GM23338 (cell line): Measurements from ENCODE around the gene SMIM13. TPM values are rescaled to one million over a fixed set of nuclear protein-coding genes. Genes with fewer than 3 reads are reported as not detected.

Experiments
- polyA plus RNA-seq: library from polyadenylated mRNA; unstranded; fragments of >200 nt; fragmentation: Nextera tagmentation; extraction: Ambion mirVana; gene quantifications from 2 replicates; pipeline ENCODE4 v1.2.1, GENCODE V29; 2016
- total RNA-seq: library from RNA; depleted of rRNA; stranded (reverse); fragments of >200 nt; shearing (Covaris generic); gene quantifications from 2 replicates; pipeline ENCODE4 v1.2.3, GENCODE V29; 2014
- TF ChIP-seq, protein P1 (sequence below): fragments of 250-450 bp; sonication (Bioruptor Pico); IDR thresholded peaks from 2 replicates; pipeline ENCODE4 v1.5.0; 2020; ENCODE audit warnings: mild to moderate bottlenecking, moderate library complexity
- TF ChIP-seq, protein P2 (sequence below), 2 experiments: fragments of 200-600 bp in 1 of 2; sonication (generic) in 1 of 2; conservative IDR thresholded peaks; 2 replicates each; pipeline versions ENCODE4 v1.5.1 to v1.6.1; 2016 to 2017; ENCODE audit warnings: antibody characterized with exemption in 2 of 2, low read depth in 2 of 2, mild to moderate bottlenecking in 2 of 2, moderate library complexity in 1 of 2
- TF ChIP-seq, protein P3 (sequence below): IDR thresholded peaks from one replicate; pipeline ENCODE4 v1.6.1; 2018; ENCODE audit warnings: antibody characterized with exemption; ENCODE audit not compliant: unreplicated experiment

The SMIM13 gene
- total and polyA plus RNA-seq, 2 experiments from 2014 or later = 7.2 to 12.7 TPM

DNA sequence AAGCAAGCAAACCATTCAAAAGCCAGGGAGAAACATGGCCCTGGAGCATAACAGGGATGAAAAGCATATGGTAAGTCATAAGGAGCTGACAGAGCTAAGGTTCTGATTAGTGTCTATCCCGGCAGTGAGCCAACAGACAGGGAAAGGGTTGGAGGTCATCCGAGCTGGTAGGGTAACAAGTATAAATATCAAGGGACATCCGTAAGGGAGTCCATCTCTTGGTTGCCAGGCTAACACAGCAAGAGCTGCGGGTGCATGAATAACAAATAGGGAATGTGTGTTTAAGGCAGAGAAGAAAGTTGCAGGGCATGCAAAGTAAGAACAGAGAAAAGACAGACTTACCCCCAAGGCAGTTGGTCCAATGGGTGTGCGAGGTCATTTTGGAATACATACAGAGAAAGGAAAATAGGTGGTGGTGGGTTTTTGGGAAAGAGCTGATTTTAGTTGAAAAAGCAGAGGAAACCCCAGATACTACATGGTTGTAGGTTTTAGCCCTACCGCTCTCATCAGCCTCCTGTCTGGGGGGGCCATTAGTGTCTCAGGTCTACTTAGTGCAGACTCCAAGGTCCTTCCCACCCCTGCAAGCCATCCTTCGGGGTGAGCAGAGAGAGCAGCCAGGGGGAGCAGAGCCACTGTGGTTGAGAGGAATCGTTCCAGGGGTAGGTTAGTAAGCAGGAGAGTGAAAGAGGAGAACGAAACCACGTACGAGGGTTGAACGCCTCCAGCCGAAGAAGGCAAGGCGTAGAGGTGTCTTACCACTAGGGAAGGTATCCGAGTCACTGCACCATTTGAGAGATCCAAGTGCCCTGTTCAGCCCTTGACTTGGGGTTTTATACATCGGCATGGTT, 17.5 kb downstream of the SMIM13 start, which contains the start of gene ERVFRD-1 (continued):
- TF ChIP-seq, protein P1, sequence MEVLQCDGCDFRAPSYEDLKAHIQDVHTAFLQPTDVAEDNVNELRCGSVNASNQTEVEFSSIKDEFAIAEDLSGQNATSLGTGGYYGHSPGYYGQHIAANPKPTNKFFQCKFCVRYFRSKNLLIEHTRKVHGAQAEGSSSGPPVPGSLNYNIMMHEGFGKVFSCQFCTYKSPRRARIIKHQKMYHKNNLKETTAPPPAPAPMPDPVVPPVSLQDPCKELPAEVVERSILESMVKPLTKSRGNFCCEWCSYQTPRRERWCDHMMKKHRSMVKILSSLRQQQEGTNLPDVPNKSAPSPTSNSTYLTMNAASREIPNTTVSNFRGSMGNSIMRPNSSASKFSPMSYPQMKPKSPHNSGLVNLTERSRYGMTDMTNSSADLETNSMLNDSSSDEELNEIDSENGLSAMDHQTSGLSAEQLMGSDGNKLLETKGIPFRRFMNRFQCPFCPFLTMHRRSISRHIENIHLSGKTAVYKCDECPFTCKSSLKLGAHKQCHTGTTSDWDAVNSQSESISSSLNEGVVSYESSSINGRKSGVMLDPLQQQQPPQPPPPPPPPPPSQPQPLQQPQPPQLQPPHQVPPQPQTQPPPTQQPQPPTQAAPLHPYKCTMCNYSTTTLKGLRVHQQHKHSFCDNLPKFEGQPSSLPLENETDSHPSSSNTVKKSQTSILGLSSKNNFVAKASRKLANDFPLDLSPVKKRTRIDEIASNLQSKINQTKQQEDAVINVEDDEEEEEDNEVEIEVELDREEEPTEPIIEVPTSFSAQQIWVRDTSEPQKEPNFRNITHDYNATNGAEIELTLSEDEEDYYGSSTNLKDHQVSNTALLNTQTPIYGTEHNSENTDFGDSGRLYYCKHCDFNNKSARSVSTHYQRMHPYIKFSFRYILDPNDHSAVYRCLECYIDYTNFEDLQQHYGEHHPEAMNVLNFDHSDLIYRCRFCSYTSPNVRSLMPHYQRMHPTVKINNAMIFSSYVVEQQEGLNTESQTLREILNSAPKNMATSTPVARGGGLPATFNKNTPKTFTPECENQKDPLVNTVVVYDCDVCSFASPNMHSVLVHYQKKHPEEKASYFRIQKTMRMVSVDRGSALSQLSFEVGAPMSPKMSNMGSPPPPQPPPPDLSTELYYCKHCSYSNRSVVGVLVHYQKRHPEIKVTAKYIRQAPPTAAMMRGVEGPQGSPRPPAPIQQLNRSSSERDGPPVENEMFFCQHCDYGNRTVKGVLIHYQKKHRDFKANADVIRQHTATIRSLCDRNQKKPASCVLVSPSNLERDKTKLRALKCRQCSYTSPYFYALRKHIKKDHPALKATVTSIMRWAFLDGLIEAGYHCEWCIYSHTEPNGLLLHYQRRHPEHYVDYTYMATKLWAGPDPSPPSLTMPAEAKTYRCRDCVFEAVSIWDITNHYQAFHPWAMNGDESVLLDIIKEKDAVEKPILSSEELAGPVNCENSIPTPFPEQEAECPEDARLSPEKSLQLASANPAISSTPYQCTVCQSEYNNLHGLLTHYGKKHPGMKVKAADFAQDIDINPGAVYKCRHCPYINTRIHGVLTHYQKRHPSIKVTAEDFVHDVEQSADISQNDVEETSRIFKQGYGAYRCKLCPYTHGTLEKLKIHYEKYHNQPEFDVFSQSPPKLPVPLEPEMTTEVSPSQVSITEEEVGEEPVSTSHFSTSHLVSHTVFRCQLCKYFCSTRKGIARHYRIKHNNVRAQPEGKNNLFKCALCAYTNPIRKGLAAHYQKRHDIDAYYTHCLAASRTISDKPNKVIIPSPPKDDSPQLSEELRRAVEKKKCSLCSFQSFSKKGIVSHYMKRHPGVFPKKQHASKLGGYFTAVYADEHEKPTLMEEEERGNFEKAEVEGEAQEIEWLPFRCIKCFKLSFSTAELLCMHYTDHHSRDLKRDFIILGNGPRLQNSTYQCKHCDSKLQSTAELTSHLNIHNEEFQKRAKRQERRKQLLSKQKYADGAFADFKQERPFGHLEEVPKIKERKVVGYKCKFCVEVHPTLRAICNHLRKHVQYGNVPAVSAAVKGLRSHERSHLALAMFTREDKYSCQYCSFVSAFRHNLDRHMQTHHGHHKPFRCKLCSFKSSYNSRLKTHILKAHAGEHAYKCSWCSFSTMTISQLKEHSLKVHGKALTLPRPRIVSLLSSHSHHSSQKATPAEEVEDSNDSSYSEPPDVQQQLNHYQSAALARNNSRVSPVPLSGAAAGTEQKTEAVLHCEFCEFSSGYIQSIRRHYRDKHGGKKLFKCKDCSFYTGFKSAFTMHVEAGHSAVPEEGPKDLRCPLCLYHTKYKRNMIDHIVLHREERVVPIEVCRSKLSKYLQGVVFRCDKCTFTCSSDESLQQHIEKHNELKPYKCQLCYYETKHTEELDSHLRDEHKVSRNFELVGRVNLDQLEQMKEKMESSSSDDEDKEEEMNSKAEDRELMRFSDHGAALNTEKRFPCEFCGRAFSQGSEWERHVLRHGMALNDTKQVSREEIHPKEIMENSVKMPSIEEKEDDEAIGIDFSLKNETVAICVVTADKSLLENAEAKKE = no peak
- TF ChIP-seq, protein P2, sequence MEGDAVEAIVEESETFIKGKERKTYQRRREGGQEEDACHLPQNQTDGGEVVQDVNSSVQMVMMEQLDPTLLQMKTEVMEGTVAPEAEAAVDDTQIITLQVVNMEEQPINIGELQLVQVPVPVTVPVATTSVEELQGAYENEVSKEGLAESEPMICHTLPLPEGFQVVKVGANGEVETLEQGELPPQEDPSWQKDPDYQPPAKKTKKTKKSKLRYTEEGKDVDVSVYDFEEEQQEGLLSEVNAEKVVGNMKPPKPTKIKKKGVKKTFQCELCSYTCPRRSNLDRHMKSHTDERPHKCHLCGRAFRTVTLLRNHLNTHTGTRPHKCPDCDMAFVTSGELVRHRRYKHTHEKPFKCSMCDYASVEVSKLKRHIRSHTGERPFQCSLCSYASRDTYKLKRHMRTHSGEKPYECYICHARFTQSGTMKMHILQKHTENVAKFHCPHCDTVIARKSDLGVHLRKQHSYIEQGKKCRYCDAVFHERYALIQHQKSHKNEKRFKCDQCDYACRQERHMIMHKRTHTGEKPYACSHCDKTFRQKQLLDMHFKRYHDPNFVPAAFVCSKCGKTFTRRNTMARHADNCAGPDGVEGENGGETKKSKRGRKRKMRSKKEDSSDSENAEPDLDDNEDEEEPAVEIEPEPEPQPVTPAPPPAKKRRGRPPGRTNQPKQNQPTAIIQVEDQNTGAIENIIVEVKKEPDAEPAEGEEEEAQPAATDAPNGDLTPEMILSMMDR (conservative IDR thresholded peaks at IDR 0.05; ENCODE audit: low read depth in 2 of 2) = no peak
- TF ChIP-seq, protein P3, sequence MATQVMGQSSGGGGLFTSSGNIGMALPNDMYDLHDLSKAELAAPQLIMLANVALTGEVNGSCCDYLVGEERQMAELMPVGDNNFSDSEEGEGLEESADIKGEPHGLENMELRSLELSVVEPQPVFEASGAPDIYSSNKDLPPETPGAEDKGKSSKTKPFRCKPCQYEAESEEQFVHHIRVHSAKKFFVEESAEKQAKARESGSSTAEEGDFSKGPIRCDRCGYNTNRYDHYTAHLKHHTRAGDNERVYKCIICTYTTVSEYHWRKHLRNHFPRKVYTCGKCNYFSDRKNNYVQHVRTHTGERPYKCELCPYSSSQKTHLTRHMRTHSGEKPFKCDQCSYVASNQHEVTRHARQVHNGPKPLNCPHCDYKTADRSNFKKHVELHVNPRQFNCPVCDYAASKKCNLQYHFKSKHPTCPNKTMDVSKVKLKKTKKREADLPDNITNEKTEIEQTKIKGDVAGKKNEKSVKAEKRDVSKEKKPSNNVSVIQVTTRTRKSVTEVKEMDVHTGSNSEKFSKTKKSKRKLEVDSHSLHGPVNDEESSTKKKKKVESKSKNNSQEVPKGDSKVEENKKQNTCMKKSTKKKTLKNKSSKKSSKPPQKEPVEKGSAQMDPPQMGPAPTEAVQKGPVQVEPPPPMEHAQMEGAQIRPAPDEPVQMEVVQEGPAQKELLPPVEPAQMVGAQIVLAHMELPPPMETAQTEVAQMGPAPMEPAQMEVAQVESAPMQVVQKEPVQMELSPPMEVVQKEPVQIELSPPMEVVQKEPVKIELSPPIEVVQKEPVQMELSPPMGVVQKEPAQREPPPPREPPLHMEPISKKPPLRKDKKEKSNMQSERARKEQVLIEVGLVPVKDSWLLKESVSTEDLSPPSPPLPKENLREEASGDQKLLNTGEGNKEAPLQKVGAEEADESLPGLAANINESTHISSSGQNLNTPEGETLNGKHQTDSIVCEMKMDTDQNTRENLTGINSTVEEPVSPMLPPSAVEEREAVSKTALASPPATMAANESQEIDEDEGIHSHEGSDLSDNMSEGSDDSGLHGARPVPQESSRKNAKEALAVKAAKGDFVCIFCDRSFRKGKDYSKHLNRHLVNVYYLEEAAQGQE = no peak
